HEK293 (cell line): Measurements from ENCODE around the gene ATF6.

ENCODE experiments used
- SALL2 ChIP-seq: fragments of 450-650 bp; formaldehyde crosslinking; IDR thresholded peaks from 2 replicates; pipeline ENCODE4 v1.5.0; 2017; ENCODE audit warnings: missing biosample characterization, mild to moderate bottlenecking, missing genetic modification characterization, borderline replicate concordance
- YY1 ChIP-seq: fragments of 450-650 bp; formaldehyde crosslinking; IDR thresholded peaks from 2 replicates; pipeline ENCODE4 v1.5.1; 2018; ENCODE audit warnings: missing biosample characterization, missing genetic modification characterization
- ZBTB8A ChIP-seq: fragments of 450-650 bp; formaldehyde crosslinking; IDR thresholded peaks from 2 replicates; pipeline ENCODE4 v1.5.1; 2016; ENCODE audit warnings: missing biosample characterization, missing genetic modification characterization
- ZNF19 ChIP-seq: fragments of 450-650 bp; formaldehyde crosslinking; IDR thresholded peaks from 2 replicates; pipeline ENCODE4; 2016; ENCODE audit warnings: missing biosample characterization, missing genetic modification characterization, low read depth
- ZNF530 ChIP-seq: fragments of 450-650 bp; formaldehyde crosslinking; IDR thresholded peaks from 2 replicates; pipeline ENCODE4 v1.5.1; 2016; ENCODE audit warnings: low read depth, missing biosample characterization, missing genetic modification characterization
- TF ChIP-seq, protein P1 (sequence below): fragments of 450-650 bp; formaldehyde crosslinking; IDR thresholded peaks from 2 replicates; pipeline ENCODE4 v1.5.1; 2016; ENCODE audit warnings: missing biosample characterization, missing genetic modification characterization
- TF ChIP-seq, protein P2 (sequence below): fragments of 450-650 bp; formaldehyde crosslinking; IDR thresholded peaks from 2 replicates; pipeline ENCODE4 v1.5.1; 2016; ENCODE audit warnings: missing biosample characterization, missing genetic modification characterization
- TF ChIP-seq, protein P3 (sequence below): fragments of 450-650 bp; formaldehyde crosslinking; IDR thresholded peaks from 2 replicates; pipeline ENCODE4 v1.5.1; 2017; ENCODE audit warnings: missing biosample characterization, missing genetic modification characterization
- TF ChIP-seq, protein P4 (sequence below): fragments of 450-650 bp; formaldehyde crosslinking; IDR thresholded peaks from 2 replicates; pipeline ENCODE4; 2016; ENCODE audit warnings: missing biosample characterization, missing genetic modification characterization

DNA sequence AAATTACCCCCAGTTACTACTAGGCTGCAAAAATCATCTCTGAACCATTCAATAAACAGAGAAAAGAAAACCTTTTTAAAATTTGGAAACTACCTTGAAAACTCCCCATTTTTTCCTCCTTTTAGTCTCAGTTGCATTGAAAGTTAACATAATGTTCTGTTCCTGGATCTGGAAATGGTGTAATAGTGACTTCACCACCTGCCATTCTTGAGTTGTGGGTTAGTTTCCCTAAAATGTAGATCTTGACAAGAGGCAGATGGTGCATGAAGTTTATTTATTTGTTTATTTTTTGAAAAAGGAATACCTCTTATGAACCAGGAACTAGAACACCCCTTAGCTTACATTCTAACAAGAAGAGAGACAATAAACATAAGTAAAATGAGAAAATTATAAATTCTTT, 72.8 kb downstream of the ATF6 start:
- TF ChIP-seq ZNF530, result no peak
- TF ChIP-seq, protein P1, sequence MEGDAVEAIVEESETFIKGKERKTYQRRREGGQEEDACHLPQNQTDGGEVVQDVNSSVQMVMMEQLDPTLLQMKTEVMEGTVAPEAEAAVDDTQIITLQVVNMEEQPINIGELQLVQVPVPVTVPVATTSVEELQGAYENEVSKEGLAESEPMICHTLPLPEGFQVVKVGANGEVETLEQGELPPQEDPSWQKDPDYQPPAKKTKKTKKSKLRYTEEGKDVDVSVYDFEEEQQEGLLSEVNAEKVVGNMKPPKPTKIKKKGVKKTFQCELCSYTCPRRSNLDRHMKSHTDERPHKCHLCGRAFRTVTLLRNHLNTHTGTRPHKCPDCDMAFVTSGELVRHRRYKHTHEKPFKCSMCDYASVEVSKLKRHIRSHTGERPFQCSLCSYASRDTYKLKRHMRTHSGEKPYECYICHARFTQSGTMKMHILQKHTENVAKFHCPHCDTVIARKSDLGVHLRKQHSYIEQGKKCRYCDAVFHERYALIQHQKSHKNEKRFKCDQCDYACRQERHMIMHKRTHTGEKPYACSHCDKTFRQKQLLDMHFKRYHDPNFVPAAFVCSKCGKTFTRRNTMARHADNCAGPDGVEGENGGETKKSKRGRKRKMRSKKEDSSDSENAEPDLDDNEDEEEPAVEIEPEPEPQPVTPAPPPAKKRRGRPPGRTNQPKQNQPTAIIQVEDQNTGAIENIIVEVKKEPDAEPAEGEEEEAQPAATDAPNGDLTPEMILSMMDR, result no peak
- TF ChIP-seq, protein P2, sequence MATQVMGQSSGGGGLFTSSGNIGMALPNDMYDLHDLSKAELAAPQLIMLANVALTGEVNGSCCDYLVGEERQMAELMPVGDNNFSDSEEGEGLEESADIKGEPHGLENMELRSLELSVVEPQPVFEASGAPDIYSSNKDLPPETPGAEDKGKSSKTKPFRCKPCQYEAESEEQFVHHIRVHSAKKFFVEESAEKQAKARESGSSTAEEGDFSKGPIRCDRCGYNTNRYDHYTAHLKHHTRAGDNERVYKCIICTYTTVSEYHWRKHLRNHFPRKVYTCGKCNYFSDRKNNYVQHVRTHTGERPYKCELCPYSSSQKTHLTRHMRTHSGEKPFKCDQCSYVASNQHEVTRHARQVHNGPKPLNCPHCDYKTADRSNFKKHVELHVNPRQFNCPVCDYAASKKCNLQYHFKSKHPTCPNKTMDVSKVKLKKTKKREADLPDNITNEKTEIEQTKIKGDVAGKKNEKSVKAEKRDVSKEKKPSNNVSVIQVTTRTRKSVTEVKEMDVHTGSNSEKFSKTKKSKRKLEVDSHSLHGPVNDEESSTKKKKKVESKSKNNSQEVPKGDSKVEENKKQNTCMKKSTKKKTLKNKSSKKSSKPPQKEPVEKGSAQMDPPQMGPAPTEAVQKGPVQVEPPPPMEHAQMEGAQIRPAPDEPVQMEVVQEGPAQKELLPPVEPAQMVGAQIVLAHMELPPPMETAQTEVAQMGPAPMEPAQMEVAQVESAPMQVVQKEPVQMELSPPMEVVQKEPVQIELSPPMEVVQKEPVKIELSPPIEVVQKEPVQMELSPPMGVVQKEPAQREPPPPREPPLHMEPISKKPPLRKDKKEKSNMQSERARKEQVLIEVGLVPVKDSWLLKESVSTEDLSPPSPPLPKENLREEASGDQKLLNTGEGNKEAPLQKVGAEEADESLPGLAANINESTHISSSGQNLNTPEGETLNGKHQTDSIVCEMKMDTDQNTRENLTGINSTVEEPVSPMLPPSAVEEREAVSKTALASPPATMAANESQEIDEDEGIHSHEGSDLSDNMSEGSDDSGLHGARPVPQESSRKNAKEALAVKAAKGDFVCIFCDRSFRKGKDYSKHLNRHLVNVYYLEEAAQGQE (tag by site-specific recombination), result no peak
- TF ChIP-seq, protein P3, sequence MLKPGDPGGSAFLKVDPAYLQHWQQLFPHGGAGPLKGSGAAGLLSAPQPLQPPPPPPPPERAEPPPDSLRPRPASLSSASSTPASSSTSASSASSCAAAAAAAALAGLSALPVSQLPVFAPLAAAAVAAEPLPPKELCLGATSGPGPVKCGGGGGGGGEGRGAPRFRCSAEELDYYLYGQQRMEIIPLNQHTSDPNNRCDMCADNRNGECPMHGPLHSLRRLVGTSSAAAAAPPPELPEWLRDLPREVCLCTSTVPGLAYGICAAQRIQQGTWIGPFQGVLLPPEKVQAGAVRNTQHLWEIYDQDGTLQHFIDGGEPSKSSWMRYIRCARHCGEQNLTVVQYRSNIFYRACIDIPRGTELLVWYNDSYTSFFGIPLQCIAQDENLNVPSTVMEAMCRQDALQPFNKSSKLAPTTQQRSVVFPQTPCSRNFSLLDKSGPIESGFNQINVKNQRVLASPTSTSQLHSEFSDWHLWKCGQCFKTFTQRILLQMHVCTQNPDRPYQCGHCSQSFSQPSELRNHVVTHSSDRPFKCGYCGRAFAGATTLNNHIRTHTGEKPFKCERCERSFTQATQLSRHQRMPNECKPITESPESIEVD (tag by site-specific recombination), result no peak
- no peak for TF ChIP-seq SALL2
- no peak for TF ChIP-seq YY1 (tag by site-specific recombination)
- TF ChIP-seq, protein P4, sequence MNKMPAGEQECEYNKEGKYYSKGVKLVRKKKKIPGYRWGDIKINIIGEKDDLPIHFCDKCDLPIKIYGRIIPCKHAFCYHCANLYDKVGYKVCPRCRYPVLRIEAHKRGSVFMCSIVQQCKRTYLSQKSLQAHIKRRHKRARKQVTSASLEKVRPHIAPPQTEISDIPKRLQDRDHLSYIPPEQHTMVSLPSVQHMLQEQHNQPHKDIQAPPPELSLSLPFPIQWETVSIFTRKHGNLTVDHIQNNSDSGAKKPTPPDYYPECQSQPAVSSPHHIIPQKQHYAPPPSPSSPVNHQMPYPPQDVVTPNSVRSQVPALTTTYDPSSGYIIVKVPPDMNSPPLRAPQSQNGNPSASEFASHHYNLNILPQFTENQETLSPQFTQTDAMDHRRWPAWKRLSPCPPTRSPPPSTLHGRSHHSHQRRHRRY (tag by site-specific recombination), result no peak
- TF ChIP-seq ZBTB8A, result no peak
- TF ChIP-seq ZNF19 (tag by site-specific recombination), result no peak
